ENCODE data around the gene AS3MT. TPM values are rescaled to one million over a fixed set of nuclear protein-coding genes. Genes with fewer than 3 reads are reported as not detected.
A peak's percentile ranks its signal among the peaks of the same experiment; 100 is the strongest.

Gene AS3MT
- total and polyA plus RNA-seq, 10 of the 15 experiments (the other 5 are each of a cell fraction or from before 2014, with no cell fraction given) = 0.11 to 1.0 (median 0.39) TPM; not detected in 2

DNA sequence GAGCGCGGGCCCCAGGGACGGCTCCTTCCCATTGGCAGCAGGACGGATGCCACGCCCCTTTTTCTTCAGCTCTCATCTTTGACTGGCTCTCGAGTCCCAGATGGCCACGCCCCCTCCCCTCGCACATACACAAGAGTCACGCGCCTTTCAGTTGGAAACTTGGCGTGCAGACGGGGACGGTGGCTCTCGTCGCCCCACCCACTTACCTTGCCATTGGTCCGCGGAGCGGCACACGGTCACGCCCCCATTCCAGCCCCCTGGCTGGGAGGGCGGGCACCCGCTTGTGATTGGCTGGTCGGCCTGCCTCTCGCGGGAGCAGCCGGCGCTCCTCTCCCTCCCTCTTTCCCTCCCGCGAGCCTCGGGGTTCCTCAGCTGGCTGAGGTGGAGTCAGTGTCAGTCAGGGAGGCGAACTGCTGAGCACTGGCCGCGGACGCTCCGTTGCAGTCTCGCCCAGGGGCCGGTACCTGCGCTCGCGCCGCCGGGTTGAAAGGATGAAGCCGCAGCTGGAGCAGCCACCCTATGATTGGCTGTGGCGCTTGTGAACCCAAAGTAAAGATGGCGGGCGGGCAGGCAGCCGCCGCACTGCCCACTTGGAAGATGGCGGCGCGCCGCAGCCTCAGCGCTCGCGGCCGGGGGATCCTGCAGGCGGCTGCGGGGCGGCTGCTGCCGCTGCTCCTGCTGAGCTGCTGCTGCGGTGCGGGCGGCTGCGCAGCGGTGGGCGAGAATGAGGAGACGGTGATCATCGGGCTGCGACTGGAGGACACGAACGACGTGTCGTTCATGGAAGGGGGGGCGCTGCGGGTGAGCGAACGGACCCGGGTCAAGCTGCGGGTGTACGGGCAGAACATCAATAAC lies 48.9 kb downstream of the AS3MT start, which contains the start of gene CNNM2 (continued):
- peak; percentile 95 for TF ChIP-seq PBX3 (IDR thresholded peaks at IDR 0.05; ENCODE audit: insufficient replicate concordance, low read depth, low read length)
- TF ChIP-seq BHLHE40 (IDR thresholded peaks at IDR 0.05; ENCODE audit: borderline replicate concordance in 1 of 2, low read depth in 2 of 2, low read length in 1 of 2) = peak; percentile 86 to 93
- TF ChIP-seq CHD1 (IDR thresholded peaks at IDR 0.05; ENCODE audit: low read depth, low read length) = no peak
- peak; percentile 78 for TF ChIP-seq IKZF1 (conservative IDR thresholded peaks at IDR 0.05)
- no peak for TF ChIP-seq BMI1 (IDR thresholded peaks at IDR 0.05; ENCODE audit: borderline replicate concordance)
- TF ChIP-seq SMAD5 (IDR thresholded peaks at IDR 0.05; ENCODE audit: low read depth) = no peak
- peak; percentile 98 for TF ChIP-seq HDGF (IDR thresholded peaks at IDR 0.05)
- peak; percentile 88 for TF ChIP-seq ZNF207 (IDR thresholded peaks at IDR 0.05; ENCODE audit: borderline replicate concordance)
- TF ChIP-seq STAT1 (conservative IDR thresholded peaks at IDR 0.05) = 0 out of 2 replicates have a peak, but pooled peaks have one; percentile 54
- TF ChIP-seq NR2F1 (conservative IDR thresholded peaks at IDR 0.05) = peak; percentile 73
- TF ChIP-seq PKNOX1 (IDR thresholded peaks at IDR 0.05) = peak; percentile 99
- 0 out of 2 replicates have a peak, but pooled peaks have one; percentile 48 for TF ChIP-seq ZNF217 (IDR thresholded peaks at IDR 0.05)
- peak; percentile 51 for TF ChIP-seq SIX5 (IDR thresholded peaks at IDR 0.05; ENCODE audit: low read depth, low read length, severe bottlenecking)
- peak; percentile 96 for TF ChIP-seq SP1 (IDR thresholded peaks at IDR 0.05; ENCODE audit: low read depth, low read length)
- TF ChIP-seq USF2 (IDR thresholded peaks at IDR 0.05; ENCODE audit: borderline replicate concordance, low read depth, low read length) = peak; percentile 55; the same call in 1 of the 2 replicates
- peak; percentile 56 for TF ChIP-seq RELA (IDR thresholded peaks at IDR 0.05; ENCODE audit: borderline replicate concordance, partially characterized antibody)
- TF ChIP-seq GABPA (IDR thresholded peaks at IDR 0.05; ENCODE audit: low read depth) = no peak
- TF ChIP-seq POLR2A (IDR thresholded peaks at IDR 0.05; ENCODE audit: low read depth, low read length) = peak; percentile 90
- peak; percentile 90 for TF ChIP-seq LARP7 (IDR thresholded peaks at IDR 0.05)
- TF ChIP-seq GATAD2B (conservative IDR thresholded peaks at IDR 0.05; ENCODE audit: low read depth) = peak; percentile 93
- no peak; the same call in 1 of the 2 replicates for TF ChIP-seq PAX5 (IDR thresholded peaks at IDR 0.05; ENCODE audit: borderline replicate concordance, low read depth, low read length)
- peak; percentile 13; the same call in 1 of the 2 replicates for TF ChIP-seq ZSCAN29 (IDR thresholded peaks at IDR 0.05)
- TF ChIP-seq, protein P1, sequence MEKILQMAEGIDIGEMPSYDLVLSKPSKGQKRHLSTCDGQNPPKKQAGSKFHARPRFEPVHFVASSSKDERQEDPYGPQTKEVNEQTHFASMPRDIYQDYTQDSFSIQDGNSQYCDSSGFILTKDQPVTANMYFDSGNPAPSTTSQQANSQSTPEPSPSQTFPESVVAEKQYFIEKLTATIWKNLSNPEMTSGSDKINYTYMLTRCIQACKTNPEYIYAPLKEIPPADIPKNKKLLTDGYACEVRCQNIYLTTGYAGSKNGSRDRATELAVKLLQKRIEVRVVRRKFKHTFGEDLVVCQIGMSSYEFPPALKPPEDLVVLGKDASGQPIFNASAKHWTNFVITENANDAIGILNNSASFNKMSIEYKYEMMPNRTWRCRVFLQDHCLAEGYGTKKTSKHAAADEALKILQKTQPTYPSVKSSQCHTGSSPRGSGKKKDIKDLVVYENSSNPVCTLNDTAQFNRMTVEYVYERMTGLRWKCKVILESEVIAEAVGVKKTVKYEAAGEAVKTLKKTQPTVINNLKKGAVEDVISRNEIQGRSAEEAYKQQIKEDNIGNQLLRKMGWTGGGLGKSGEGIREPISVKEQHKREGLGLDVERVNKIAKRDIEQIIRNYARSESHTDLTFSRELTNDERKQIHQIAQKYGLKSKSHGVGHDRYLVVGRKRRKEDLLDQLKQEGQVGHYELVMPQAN (conservative IDR thresholded peaks at IDR 0.05) = peak; percentile 78
- TF ChIP-seq, protein P2, sequence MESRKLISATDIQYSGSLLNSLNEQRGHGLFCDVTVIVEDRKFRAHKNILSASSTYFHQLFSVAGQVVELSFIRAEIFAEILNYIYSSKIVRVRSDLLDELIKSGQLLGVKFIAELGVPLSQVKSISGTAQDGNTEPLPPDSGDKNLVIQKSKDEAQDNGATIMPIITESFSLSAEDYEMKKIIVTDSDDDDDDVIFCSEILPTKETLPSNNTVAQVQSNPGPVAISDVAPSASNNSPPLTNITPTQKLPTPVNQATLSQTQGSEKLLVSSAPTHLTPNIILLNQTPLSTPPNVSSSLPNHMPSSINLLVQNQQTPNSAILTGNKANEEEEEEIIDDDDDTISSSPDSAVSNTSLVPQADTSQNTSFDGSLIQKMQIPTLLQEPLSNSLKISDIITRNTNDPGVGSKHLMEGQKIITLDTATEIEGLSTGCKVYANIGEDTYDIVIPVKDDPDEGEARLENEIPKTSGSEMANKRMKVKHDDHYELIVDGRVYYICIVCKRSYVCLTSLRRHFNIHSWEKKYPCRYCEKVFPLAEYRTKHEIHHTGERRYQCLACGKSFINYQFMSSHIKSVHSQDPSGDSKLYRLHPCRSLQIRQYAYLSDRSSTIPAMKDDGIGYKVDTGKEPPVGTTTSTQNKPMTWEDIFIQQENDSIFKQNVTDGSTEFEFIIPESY (IDR thresholded peaks at IDR 0.05) = no peak
- no peak for TF ChIP-seq SREBF1 (IDR thresholded peaks at IDR 0.05; ENCODE audit: low read length)
